ENCODE data around the gene KRTDAP.

The KRTDAP gene

GRCh38 chr19:35451338-35452096 is 38.7 kb downstream of the KRTDAP start:
- DNase-seq (ENCODE audit: low read depth), result no peak

DNA sequence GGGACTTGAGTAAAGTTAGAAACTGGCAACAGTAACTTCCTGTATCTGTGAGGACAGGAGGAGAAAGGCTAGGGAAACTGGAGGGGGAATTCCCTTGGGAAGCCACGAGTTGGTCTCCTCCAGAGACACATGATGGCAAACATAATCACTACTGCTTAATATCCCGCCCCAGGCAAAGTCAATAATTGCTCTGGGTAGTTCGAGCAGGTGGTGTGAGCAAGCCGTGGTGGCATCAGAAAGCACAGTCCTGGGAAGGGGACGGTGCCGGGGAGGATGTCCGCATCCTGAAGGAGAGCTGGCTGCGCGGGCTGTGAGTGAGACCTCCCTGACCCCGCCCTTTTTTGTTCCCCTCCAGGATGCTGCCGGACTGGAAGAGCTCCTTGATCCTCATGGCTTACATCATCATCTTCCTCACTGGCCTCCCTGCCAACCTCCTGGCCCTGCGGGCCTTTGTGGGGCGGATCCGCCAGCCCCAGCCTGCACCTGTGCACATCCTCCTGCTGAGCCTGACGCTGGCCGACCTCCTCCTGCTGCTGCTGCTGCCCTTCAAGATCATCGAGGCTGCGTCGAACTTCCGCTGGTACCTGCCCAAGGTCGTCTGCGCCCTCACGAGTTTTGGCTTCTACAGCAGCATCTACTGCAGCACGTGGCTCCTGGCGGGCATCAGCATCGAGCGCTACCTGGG is 40.8 kb downstream of the KRTDAP start:
- DNase-seq (ENCODE audit: low read depth), result no peak

GRCh38 chr19:35447606-35448469 is 42.4 kb downstream of the KRTDAP start, which contains the start of gene FFAR2:
Gene FFAR2 (plus strand): TSS chr19:35448257. CDS start chr19:35449715, 1,458 bp downstream.
- DNase-seq (ENCODE audit: low read depth), result no peak

DNA sequence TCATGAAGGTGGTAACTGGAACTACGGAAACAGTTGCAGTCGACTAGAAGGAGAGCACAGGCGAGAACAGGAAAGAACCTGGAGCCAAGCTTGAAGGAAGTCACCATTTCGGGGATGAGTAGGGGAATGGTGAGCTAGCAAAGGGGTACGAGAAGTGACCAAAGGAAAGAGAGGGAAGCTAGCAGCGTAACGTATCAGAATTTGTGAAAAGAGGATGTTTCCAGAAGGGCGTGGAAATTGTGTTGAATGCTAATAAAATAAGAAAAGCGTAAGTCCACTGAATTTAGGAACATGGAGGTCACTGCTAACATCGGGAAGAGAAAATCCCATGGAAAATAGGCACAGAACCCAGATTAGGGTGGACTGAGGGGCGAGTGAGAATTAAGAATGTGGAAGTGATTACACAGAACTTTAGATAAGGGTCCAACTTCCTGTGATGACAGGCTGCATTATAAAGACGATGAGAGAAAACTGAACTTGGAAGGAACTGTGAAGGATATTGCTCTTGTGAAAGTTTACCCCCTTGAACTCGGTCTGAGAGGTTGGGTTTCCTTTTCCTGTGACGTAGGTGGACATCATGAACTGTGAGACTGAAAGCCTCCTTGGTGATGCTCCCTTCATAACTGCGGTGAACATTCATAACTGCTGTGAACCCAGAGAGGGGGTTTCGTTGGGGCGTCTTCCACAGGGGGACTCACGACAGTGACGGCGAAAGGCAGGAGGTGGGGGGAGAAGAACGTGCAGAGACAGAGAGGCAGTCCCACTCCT is 44.3 kb downstream of the KRTDAP start:
- no peak for DNase-seq (ENCODE audit: low read depth)

GRCh38 chr19:35444735-35445134 is 45.5 kb downstream of the KRTDAP start:
- DNase-seq (ENCODE audit: low read depth), result no peak

GRCh38 chr19:35442091-35442490 is 48.2 kb downstream of the KRTDAP start:
- DNase-seq (ENCODE audit: low read depth), result no peak

DNA sequence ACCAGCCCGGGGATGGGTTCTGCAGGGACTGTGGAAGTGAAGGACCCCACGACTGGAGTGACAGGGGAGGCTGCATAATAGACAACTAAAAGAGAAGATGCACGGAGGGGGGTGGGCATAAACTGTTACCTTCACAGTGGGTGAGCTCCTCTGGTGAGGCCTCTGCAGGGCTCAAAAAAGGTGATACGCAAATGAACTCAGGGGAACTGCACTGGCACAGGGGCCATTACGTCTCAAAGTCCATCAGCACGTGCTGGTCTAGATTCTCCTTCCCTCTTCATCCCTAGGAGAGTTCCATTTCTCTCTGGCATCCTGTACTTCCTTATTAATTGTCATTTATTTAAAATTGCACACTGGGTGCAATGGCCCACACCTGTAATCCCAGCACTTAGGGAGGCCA is 50.3 kb downstream of the KRTDAP start:
- no peak for DNase-seq (ENCODE audit: low read depth)

DNA sequence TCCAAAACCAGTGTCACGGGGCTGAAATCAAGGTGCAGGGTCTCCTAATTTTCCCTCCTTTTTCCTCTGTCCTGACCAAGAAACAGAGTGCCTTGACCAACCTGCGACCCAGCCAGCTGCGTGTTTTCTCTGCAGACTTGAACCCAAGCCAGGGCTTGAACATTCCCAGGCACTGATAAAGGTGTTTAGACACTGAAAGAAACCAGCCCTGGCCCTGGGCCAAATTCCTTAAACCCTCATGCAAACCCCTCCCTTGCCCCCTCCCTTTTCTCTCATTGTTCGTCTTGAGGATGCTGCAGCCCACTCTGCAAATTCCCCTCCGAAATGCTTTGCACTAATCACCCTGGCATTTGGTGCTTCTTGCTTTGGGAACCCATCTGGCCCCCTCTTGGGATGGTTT is 51.7 kb downstream of the KRTDAP start:
- no peak for DNase-seq (ENCODE audit: low read depth)

DNA sequence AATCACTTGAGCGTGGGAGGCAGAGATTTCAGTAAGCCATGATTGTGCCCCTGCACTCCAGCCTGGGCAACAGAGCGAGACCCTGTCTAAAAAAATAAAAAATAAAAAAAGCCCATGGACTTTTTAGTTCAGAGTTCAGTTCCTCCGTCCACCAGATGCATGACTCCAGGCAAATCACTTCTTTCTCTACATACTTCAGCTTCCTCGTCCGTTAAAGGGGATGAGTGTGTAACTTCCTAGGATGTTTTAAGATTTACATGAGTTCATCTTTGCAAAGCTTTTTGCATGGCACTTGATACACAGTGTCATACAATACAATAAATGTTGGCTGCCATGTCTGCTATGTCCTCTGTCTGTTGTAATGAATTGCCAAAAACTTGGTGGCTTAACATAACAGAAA is 52.2 kb downstream of the KRTDAP start:
- no peak for DNase-seq (ENCODE audit: low read depth)

DNA sequence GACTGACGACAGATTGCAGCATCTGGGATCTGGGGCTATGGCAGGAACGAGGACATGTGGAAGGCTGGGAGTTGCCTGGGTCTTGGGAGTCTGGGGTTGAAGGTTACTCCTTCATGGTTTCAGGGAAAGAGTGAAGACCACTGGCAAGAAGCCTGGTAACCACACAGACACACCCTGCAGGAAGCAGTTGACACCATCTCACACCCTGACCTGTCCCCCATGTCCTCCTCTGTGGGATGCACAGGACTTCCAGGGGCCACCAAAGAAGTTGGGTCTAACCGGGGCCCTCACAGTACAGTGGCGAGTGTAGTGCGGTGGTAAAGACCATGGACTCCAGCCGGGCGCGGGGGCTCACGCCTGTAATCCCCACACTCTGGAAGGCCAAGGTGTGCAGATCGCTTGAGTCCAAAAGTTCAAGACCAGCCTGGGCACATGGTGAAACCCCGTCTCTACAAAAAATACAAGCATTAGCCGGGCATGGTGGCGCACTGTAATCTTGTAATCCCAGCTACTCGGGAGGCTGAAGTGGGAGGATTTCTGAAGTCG is 52.8 kb downstream of the KRTDAP start:
- no peak for DNase-seq (ENCODE audit: low read depth)

All from activated T-cell treated with anti-CD3 and anti-CD28 coated beads for 1 hour (primary cell).